ENCODE data around the gene RPP14. TPM values are rescaled to one million over a fixed set of nuclear protein-coding genes. Genes with fewer than 3 reads are reported as not detected.
"Not testable (repeated sequence)": the region's sequence is repeated elsewhere in the genome, so short reads cannot be mapped to it uniquely, and the experiment has no call there.

RPP14 gene
- polyA plus RNA-seq, 2 of the 4 experiments (the other 2 are of a cell fraction): 13.2 to 21.5 TPM

GRCh38 chr3:58336135-58336882 is 30.3 kb downstream of the RPP14 start:
- peaks cover 24% of the 10 kb centered on the region for H3K4me1 ChIP-seq
- H3K27ac ChIP-seq: peak overlapping the region in 1 of 2 experiments; percentile 28; a peak in 1 of 6 replicates
- no peak overlapping the region for H3K4me2 ChIP-seq
- DNase-seq (ENCODE audit: low read depth in 1 of 2, low spot score in 1 of 2) (no peak), FAIRE-seq (no peak), ATAC-seq (no peak)
- CTCF ChIA-PET: interaction anchor here (1.3 to 2.4 kb wide), 5 partner anchors 12 to 197 kb away, joined by 4 to 6 read pairs (median 5); no protein-coding TSS in a partner anchor
- TF ChIP-seq EP300 (IDR thresholded peaks at IDR 0.05) (no peak), MAFK (IDR thresholded peaks at IDR 0.05; ENCODE audit: partially characterized antibody) (peak; percentile 55)
- 92% methylated on average over 3 of the region's 3 CpGs for WGBS (ENCODE audit: missing lambda C conversion rate)
- POLR2A ChIA-PET: no interaction called here
- no peaks in the 10 kb centered on the region for H3K9me3 ChIP-seq
- no peak overlapping the region for H3K4me3 ChIP-seq

GRCh38 chr3:58337190-58337589 is 31.1 kb downstream of the RPP14 start:
- H3K4me1 ChIP-seq: peaks cover 22% of the 10 kb centered on the region
- FAIRE-seq: no peak
- TF ChIP-seq EHMT2 (IDR thresholded peaks at IDR 0.05; ENCODE audit: low read depth) (no peak), BHLHE40 (IDR thresholded peaks at IDR 0.05; ENCODE audit: low read depth, low read length) (no peak), NFE2L2 (conservative IDR thresholded peaks at IDR 0.05; ENCODE audit: low read length) (no peak), ZC3H11A (IDR thresholded peaks at IDR 0.05) (no peak), HDAC2 (IDR thresholded peaks at IDR 0.05) (no peak), EHF (CRISPR knock-in tag; IDR thresholded peaks at IDR 0.05) (no peak), SMC3 (IDR thresholded peaks at IDR 0.05) (no peak), NR3C1 (IDR thresholded peaks at IDR 0.05) (no peak), E2F6 (IDR thresholded peaks at IDR 0.05; ENCODE audit: borderline replicate concordance, low read depth) (no peak), HMGXB4 (CRISPR knock-in tag; IDR thresholded peaks at IDR 0.05; ENCODE audit: borderline replicate concordance) (no peak), ELK1 (IDR thresholded peaks at IDR 0.05; ENCODE audit: low read depth, low read length) (no peak), EP300 (IDR thresholded peaks at IDR 0.05) (no peak), HOXA7 (CRISPR knock-in tag; IDR thresholded peaks at IDR 0.05) (no peak), PBX3 (IDR thresholded peaks at IDR 0.05) (no peak), CTCF (IDR thresholded peaks at IDR 0.05) (no peak), JUNB (IDR thresholded peaks at IDR 0.05) (no peak), CEBPB (IDR thresholded peaks at IDR 0.05) (no peak), HOXB13 (CRISPR knock-in tag; IDR thresholded peaks at IDR 0.05; ENCODE audit: low read depth) (no peak)
- no peak for ATAC-seq
- H3K4me3 ChIP-seq: no peak overlapping the region
- WGBS (ENCODE audit: missing lambda C conversion rate): 100% methylated on average over 1 of the region's 1 CpG
- no peak for DNase-seq (ENCODE audit: low read depth in 1 of 2, low spot score in 1 of 2)
- no peak overlapping the region for H3K4me2 ChIP-seq
- no peak overlapping the region for H3K27ac ChIP-seq
- no peaks in the 10 kb centered on the region for H3K9me3 ChIP-seq
- ChIA-PET CTCF (interaction anchor here (1.3 to 2.4 kb wide), 4 partner anchors 11 to 197 kb away, joined by 5 to 6 read pairs (median 5); no protein-coding TSS in a partner anchor), POLR2A (no interaction called here)

GRCh38 chr3:58339146-58339545 is 33.1 kb downstream of the RPP14 start:
- DNase-seq (ENCODE audit: low read depth in 1 of 2, low spot score in 1 of 2); FAIRE-seq; H3K4me2 ChIP-seq; POLR2A ChIA-PET; H3K9me3 ChIP-seq; H3K4me3 ChIP-seq; ATAC-seq; H3K27ac ChIP-seq: not testable (repeated sequence)
- peaks cover 14% of the 10 kb centered on the region; the same call in 2 of the 3 replicates for H3K4me1 ChIP-seq
- CTCF ChIA-PET: interaction anchor here (1.2 kb wide), 1 partner anchor 76 kb away, joined by 4 read pairs; no protein-coding TSS in a partner anchor
- WGBS (ENCODE audit: missing lambda C conversion rate): 94% methylated on average over 12 of the region's 12 CpGs
